Endodermal cell (in vitro differentiated cells): ENCODE results near the gene BARHL1. TPM values are rescaled to one million over a fixed set of nuclear protein-coding genes. Genes with fewer than 3 reads are reported as not detected.

Experiments
- DNase-seq: peaks from one replicate; pipeline ENCODE4 v3.0.0-alpha.2; 2017
- H3K27ac ChIP-seq: 2 replicates; pipeline ENCODE4 v1.5.1; 2013; ENCODE audit warnings: mild to moderate bottlenecking, low read depth, low read length, moderate library complexity
- H3K27me3 ChIP-seq: 2 replicates; pipeline ENCODE4 v1.6.1; 2013; ENCODE audit warnings: mild to moderate bottlenecking, low read length, moderate library complexity; ENCODE audit not compliant: insufficient read depth, control insufficient read depth, poor library complexity, severe bottlenecking
- H3K36me3 ChIP-seq: 2 replicates; pipeline ENCODE4 v1.7.0; 2013; ENCODE audit warnings: mild to moderate bottlenecking, low read length, moderate library complexity; ENCODE audit not compliant: control insufficient read depth, insufficient read depth
- H3K4me1 ChIP-seq: one replicate; pipeline ENCODE4 v1.7.0; 2013; ENCODE audit warnings: low read length; ENCODE audit not compliant: control insufficient read depth, insufficient read depth
- H3K4me3 ChIP-seq: 2 replicates; pipeline ENCODE4 v1.5.1; 2013; ENCODE audit warnings: mild to moderate bottlenecking, low read length, moderate library complexity
- H3K9ac ChIP-seq: 2 replicates; pipeline ENCODE4 v1.6.1; 2013; ENCODE audit warnings: mild to moderate bottlenecking, low read length, moderate library complexity; ENCODE audit not compliant: poor library complexity, severe bottlenecking; ENCODE audit errors: extremely low read depth
- H3K9me3 ChIP-seq: 2 replicates; pipeline ENCODE4 v1.6.1; 2013; ENCODE audit warnings: mild to moderate bottlenecking, low read length, moderate library complexity; ENCODE audit not compliant: control insufficient read depth
- H3K27ac Mint-ChIP-seq: 2 replicates; pipeline ENCODE4 v1.8.0; 2020; ENCODE audit warnings: mixed read lengths
- H3K27me3 Mint-ChIP-seq: 2 replicates; pipeline ENCODE4 v1.8.0; 2021; ENCODE audit warnings: mild to moderate bottlenecking, mixed read lengths; ENCODE audit not compliant: insufficient read depth
- H3K36me3 Mint-ChIP-seq: 2 replicates; pipeline ENCODE4 v1.8.0; 2020; ENCODE audit warnings: low read depth, mixed read lengths
- H3K4me1 Mint-ChIP-seq: 2 replicates; pipeline ENCODE4 v1.8.0; 2020; ENCODE audit warnings: mixed read lengths
- H3K4me3 Mint-ChIP-seq: 2 replicates; pipeline ENCODE4 v1.8.0; 2020; ENCODE audit warnings: mild to moderate bottlenecking, moderate library complexity, mixed read lengths
- H3K9me3 Mint-ChIP-seq: 2 replicates; pipeline ENCODE4 v1.8.0; 2020; ENCODE audit warnings: mild to moderate bottlenecking, mixed read lengths
- CTCF ChIP-seq: fragments of 200-600 bp; sonication (generic); conservative IDR thresholded peaks from 2 replicates; pipeline ENCODE4 v1.5.0; 2021; ENCODE audit warnings: antibody characterized with exemption, mild to moderate bottlenecking
- WGBS, 2 experiments: methylation state at CpG; one replicate each; pipeline versions ENCODE4 v1.1.5 to v1.1.7; 2013; ENCODE audit warnings: missing lambda C conversion rate in 2 of 2, mixed read lengths in 1 of 2; ENCODE audit not compliant: insufficient coverage in 1 of 2, insufficient read length in 1 of 2; 5-methylcytosine and 5-hydroxymethylcytosine counted together
- total RNA-seq, 2 donors: library from RNA; stranded (reverse); fragmentation: NEBNext Ultra II Directional in 1 of 2; extraction: Animal tissue kit (Norgen Biotek cat#: 25700) in 1 of 2; gene quantifications; 2 replicates in 1 of 2; 3 replicates in 1 of 2; pipeline ENCODE4 v1.2.1, GENCODE V29; 2021

BARHL1 gene
- total RNA-seq, 2 donors from 2014 or later = not detected

GRCh38 chr9:132628746-132629145 lies 46.3 kb downstream of the BARHL1 start:
- Histone ChIP-seq H3K4me3 (no peak overlapping the region), H3K9ac (no peak overlapping the region), H3K9me3 (no peaks in the 10 kb centered on the region), H3K4me1 (no peaks in the 10 kb centered on the region), H3K27ac (no peak overlapping the region), H3K36me3 (peaks cover 89% of the 10 kb centered on the region), H3K27me3 (no peaks in the 10 kb centered on the region)
- Mint-ChIP-seq H3K36me3 (peaks cover 71% of the 10 kb centered on the region), H3K4me3 (no peak overlapping the region), H3K4me1 (peaks cover 40% of the 10 kb centered on the region), H3K9me3 (no peaks in the 10 kb centered on the region), H3K27ac (no peak overlapping the region), H3K27me3 (no peaks in the 10 kb centered on the region)
- no peak for TF ChIP-seq CTCF
- WGBS, 2 experiments = 93 to 100% methylated on average over 1 to 8 of the region's 8 CpGs
- DNase-seq = no peak

- 89 to 97% methylated on average over 9 of the region's 9 CpGs for WGBS, 2 experiments
- H3K27ac ChIP-seq = no peak overlapping the region
- DNase-seq = no peak
- peaks cover 90% of the 10 kb centered on the region for H3K36me3 ChIP-seq
- Mint-ChIP-seq H3K27ac (no peak overlapping the region), H3K4me3 (no peak overlapping the region), H3K36me3 (peaks cover 71% of the 10 kb centered on the region), H3K27me3 (no peaks in the 10 kb centered on the region), H3K9me3 (no peaks in the 10 kb centered on the region), H3K4me1 (peaks cover 42% of the 10 kb centered on the region)
- H3K9ac ChIP-seq = no peak overlapping the region
- no peak for TF ChIP-seq CTCF
- H3K4me3 ChIP-seq = no peak overlapping the region
- H3K4me1 ChIP-seq = no peaks in the 10 kb centered on the region
- H3K9me3 ChIP-seq = no peaks in the 10 kb centered on the region
- H3K27me3 ChIP-seq = no peaks in the 10 kb centered on the region
Measured at GRCh38 chr9:132630116-132630515, 47.7 kb downstream of the BARHL1 start.

- H3K4me3 ChIP-seq = no peak overlapping the region
- H3K27me3 ChIP-seq = no peaks in the 10 kb centered on the region
- H3K27me3 Mint-ChIP-seq = no peaks in the 10 kb centered on the region
- DNase-seq = no peak
- no peak for TF ChIP-seq CTCF
- no peak overlapping the region for H3K27ac ChIP-seq
- no peak overlapping the region for H3K9ac ChIP-seq
- H3K27ac Mint-ChIP-seq = no peak overlapping the region
- H3K4me1 ChIP-seq = no peaks in the 10 kb centered on the region
- no peaks in the 10 kb centered on the region for H3K9me3 ChIP-seq
- no peaks in the 10 kb centered on the region for H3K9me3 Mint-ChIP-seq
- peaks cover 42% of the 10 kb centered on the region for H3K4me1 Mint-ChIP-seq
- H3K36me3 ChIP-seq = peaks cover 87% of the 10 kb centered on the region
- H3K36me3 Mint-ChIP-seq = peaks cover 67% of the 10 kb centered on the region
- no peak overlapping the region for H3K4me3 Mint-ChIP-seq
- 95 to 100% methylated on average over 2 to 3 of the region's 3 CpGs for WGBS, 2 experiments
Measured at GRCh38 chr9:132630811-132631210, 48.4 kb downstream of the BARHL1 start.
